Osteoblast (primary cell): ENCODE measurements around the gene LAGE3. TPM values are rescaled to one million over a fixed set of nuclear protein-coding genes. Genes with fewer than 3 reads are reported as not detected.

Experiments
- DNase-seq: peaks from one replicate; pipeline ENCODE4 v3.0.0; 2011; ENCODE audit warnings: low spot score, mixed read lengths; ENCODE audit not compliant: insufficient read length; ENCODE audit errors: missing footprints
- H2AFZ ChIP-seq: 2 replicates; pipeline ENCODE4 v1.6.0; 2011; ENCODE audit warnings: mild to moderate bottlenecking, low read length
- H3K27ac ChIP-seq: 2 replicates; pipeline ENCODE4 v1.5.1; 2011; ENCODE audit warnings: mild to moderate bottlenecking, low read depth, low read length, moderate library complexity
- H3K27me3 ChIP-seq: 2 replicates; pipeline ENCODE4 v1.6.0; 2012; ENCODE audit warnings: mild to moderate bottlenecking, control low read depth, inconsistent platforms, low read length, moderate library complexity; ENCODE audit not compliant: insufficient read depth
- H3K36me3 ChIP-seq: 2 replicates; pipeline ENCODE4 v1.5.1; 2011; ENCODE audit warnings: mild to moderate bottlenecking, low read length, control low read depth, moderate library complexity; ENCODE audit not compliant: insufficient read depth
- H3K4me1 ChIP-seq: 2 replicates; pipeline ENCODE4 v1.5.1; 2011; ENCODE audit warnings: mild to moderate bottlenecking, low read length, control low read depth, moderate library complexity; ENCODE audit not compliant: insufficient read depth
- H3K4me2 ChIP-seq: 2 replicates; pipeline ENCODE4 v1.6.0; 2011; ENCODE audit warnings: mild to moderate bottlenecking, low read length; ENCODE audit not compliant: insufficient read depth
- H3K4me3 ChIP-seq: fragments of 200-600 bp; sonication (generic); 3 replicates; pipeline ENCODE4 v1.5.1; 2012; ENCODE audit warnings: mild to moderate bottlenecking, low read length, inconsistent platforms; ENCODE audit not compliant: insufficient read depth
- H3K79me2 ChIP-seq: 2 replicates; pipeline ENCODE4 v1.6.0; 2012; ENCODE audit warnings: mild to moderate bottlenecking, low read length, control low read depth, inconsistent platforms; ENCODE audit not compliant: insufficient read depth
- H3K9me3 ChIP-seq: 2 replicates; pipeline ENCODE4 v1.5.1; 2011; ENCODE audit warnings: low read depth, low read length, control low read depth
- H4K20me1 ChIP-seq: 2 replicates; pipeline ENCODE4 v1.6.0; 2012; ENCODE audit warnings: mild to moderate bottlenecking, low read length, control low read depth; ENCODE audit not compliant: insufficient read depth
- CTCF ChIP-seq: IDR thresholded peaks from 2 replicates; pipeline ENCODE4 v1.5.1; 2011; ENCODE audit warnings: mild to moderate bottlenecking, low read depth, low read length, moderate library complexity; ENCODE audit errors: extremely low read depth
- total RNA-seq: library from RNA; depleted of rRNA; stranded (reverse); fragments of >200 nt; gene quantifications from 2 replicates; pipeline ENCODE4 v1.2.3, GENCODE V29; 2012

Gene LAGE3
- total RNA-seq, 1 donor = 21.7 TPM

GRCh38 chrX:154489182-154489581 is 10.1 kb upstream of the LAGE3 start:
- Histone ChIP-seq H3K79me2 (peaks cover 22% of the 10 kb centered on the region), H3K4me3 (peak overlapping the region; percentile 73), H3K4me2 (peak overlapping the region; percentile 84), H3K4me1 (peaks cover 10% of the 10 kb centered on the region), H3K27me3 (no peaks in the 10 kb centered on the region), H4K20me1 (peaks cover 7% of the 10 kb centered on the region), H3K9me3 (no peaks in the 10 kb centered on the region), H3K36me3 (peaks cover 19% of the 10 kb centered on the region), H3K27ac (no peak overlapping the region), H2AFZ (no peak overlapping the region)
- peak; percentile 58 for DNase-seq
- TF ChIP-seq CTCF = no peak

- no peak overlapping the region for H2AFZ ChIP-seq
- H3K27me3 ChIP-seq = no peaks in the 10 kb centered on the region
- H4K20me1 ChIP-seq = peaks cover 7% of the 10 kb centered on the region
- DNase-seq = peak; percentile 79
- H3K79me2 ChIP-seq = peaks cover 22% of the 10 kb centered on the region
- H3K4me1 ChIP-seq = peaks cover 10% of the 10 kb centered on the region
- H3K27ac ChIP-seq = no peak overlapping the region
- no peaks in the 10 kb centered on the region for H3K9me3 ChIP-seq
- H3K36me3 ChIP-seq = peaks cover 20% of the 10 kb centered on the region
- H3K4me3 ChIP-seq = no peak overlapping the region
- no peak overlapping the region for H3K4me2 ChIP-seq
- no peak for TF ChIP-seq CTCF
Observed at GRCh38 chrX:154488336-154489075, 9.4 kb upstream of the LAGE3 start.

- no peak overlapping the region for H2AFZ ChIP-seq
- H3K79me2 ChIP-seq = peaks cover 22% of the 10 kb centered on the region
- H3K4me1 ChIP-seq = peaks cover 10% of the 10 kb centered on the region
- no peaks in the 10 kb centered on the region for H3K27me3 ChIP-seq
- no peak overlapping the region for H3K4me2 ChIP-seq
- H4K20me1 ChIP-seq = peaks cover 7% of the 10 kb centered on the region
- no peak for TF ChIP-seq CTCF
- H3K27ac ChIP-seq = no peak overlapping the region
- H3K9me3 ChIP-seq = no peaks in the 10 kb centered on the region
- H3K4me3 ChIP-seq = no peak overlapping the region
- H3K36me3 ChIP-seq = peaks cover 20% of the 10 kb centered on the region
- DNase-seq = peak; percentile 81
Observed at GRCh38 chrX:154487518-154488290, 8.6 kb upstream of the LAGE3 start.
